GM19239 (cell line): ENCODE data around the gene PRTFDC1.
"Not testable (repeated sequence)": the region's sequence is repeated elsewhere in the genome, so short reads cannot be mapped to it uniquely, and the experiment has no call there.

Source experiments
- DNase-seq: peaks from one replicate; pipeline ENCODE4 v3.0.0; 2011; ENCODE audit warnings: low spot score; ENCODE audit not compliant: insufficient read length
- FAIRE-seq: peaks from 2 replicates; lab custom pipeline; 2011; peaks lifted over from hg19 to GRCh38; lab: Jason Lieb, UNC

Gene PRTFDC1

GRCh38 chr10:24938076-24938475 is 14.3 kb downstream of the PRTFDC1 start:
- DNase-seq (no peak), FAIRE-seq (no peak)

DNA sequence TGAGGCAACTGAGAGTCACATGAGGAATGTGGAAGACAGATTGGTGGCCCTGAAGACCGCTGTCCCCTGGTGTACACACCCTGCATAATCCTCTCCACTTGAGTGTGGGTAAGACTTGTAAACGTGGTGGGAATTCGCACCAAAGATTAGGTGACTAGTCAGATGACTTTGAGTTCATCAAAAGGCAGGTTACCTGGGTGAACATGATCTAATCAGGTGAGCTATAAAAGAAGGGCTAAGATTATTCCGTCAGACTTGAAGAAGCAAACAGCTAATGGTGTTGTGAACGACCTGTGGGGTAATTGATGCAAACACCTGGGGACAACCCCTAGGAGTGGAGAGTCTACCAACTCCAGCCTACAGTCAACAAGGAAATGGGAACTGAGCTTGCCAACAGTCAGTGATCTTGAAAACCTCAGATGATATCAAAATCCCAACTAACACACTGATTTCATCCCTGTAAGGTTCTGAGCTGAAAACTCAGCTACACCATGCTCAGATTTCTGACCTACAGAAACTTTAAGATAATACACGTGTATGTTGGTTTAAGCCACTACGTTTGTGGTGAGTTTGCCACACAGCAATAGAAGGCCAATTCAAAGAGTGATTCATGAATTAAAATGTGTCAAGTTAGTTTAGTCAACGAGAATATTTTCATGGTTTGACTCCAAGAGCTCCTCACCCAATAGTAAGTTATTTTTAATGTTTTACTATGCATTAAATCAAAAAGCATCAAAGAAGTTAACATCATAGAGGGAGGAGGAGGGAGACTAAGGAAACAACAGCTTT is 16.7 kb downstream of the PRTFDC1 start:
- FAIRE-seq (no peak), DNase-seq (no peak)

DNA sequence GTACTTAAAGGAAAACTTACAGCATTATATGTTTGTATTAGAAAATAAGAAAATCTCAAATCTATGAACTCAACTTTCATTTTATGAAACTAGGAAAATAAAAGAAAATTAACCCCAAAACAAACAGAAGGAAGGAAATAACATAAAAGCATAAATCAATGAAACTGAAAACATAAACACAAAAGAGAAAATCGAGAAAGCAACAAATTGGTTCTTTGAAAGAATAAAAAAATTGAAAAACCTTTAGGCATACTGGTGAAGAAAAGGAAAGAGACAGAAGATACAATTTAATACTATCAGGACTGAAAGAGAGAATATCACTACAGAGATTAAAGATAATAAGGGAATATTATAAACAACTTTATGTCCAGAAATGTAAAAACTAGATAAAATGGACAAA is 21.2 kb downstream of the PRTFDC1 start:
- DNase-seq = no peak
- peak; percentile 69 for FAIRE-seq

DNA sequence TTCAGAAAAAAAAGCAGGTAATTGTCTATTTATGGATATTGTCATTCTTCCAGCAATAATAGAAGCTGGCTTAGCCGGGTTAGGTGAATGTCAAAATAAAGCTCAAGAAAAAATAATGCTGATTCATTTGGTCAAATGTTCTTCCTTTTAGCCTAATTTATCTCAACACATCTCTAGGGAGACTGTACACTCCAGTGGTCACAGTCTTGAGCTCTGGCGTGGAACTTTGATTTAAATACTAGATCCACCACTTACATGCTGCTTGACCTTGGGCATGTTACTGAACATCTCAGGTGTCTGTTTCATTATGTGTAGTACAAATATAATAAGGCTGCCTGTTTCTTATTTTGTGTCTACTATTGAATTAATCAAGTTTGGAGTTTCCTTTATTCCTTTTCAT is 22.0 kb downstream of the PRTFDC1 start:
- FAIRE-seq (peak; percentile 75), DNase-seq (no peak)

DNA sequence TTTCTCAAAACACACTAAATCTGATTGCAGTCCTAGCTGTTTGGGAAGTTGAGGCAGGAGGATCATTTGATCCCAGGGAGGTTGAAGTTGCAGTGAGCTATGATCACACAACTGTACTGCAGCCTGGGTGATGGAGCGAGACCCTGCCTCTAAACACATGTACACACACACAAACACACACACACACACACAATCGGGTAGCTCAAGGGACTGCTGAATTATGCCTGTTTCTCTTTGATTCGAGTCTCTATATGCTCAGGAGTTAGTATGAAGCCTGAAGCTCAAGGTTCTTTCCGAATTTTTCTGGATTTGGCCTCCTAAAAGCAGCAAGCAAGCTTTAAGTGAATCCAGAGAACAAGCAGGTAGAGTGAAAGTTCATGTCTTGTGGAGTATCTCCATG is 22.5 kb downstream of the PRTFDC1 start:
- FAIRE-seq = peak; percentile 82

GRCh38 chr10:24929056-24929544 is 23.3 kb downstream of the PRTFDC1 start:
- DNase-seq (no peak), FAIRE-seq (no peak)

More for the DNA sequence above, 22.5 kb downstream of the PRTFDC1 start:
- DNase-seq = no peak

GRCh38 chr10:24928163-24928562 is 24.2 kb downstream of the PRTFDC1 start:
- DNase-seq (no peak), FAIRE-seq (no peak)

DNA sequence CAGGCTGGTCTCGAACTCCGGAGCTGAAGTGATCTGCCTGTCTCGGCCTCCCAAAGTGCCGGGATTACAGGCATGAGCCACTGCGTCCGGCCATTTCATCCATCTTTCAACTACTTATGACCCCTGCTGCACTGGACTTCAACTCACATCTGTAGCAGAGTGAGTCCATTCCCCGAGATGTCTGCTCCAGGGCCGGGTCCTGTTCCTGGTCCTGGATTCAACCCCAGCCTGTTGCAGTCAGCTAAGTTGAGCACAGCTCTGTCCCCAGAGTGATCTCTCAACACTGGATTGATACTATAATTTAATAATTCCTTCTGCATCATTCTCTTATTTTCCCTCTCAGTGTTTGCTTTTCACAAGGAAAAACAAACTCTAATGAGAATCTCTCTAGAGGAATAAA is 25.8 kb downstream of the PRTFDC1 start:
- FAIRE-seq = no peak
- DNase-seq = no peak

DNA sequence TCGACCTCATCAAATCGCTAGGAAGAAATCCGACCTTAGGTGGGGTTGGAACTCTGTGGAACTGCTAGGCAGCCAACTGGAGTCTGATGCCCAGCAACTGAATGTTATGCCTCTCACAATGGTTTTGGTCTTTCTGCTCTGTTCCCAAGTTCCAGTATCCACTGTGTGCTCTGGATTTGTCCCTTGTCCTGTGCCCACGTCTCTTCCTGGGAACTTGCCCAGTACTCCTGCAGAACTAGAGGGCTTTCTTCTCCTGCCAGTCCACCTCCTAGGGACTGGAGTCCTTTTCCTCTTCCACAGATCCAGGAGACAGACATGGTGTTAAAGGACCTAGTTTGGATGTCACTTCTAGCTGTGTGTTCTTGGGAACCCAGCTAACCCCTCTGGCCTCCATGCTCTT is 26.6 kb downstream of the PRTFDC1 start:
- DNase-seq = no peak
- no peak for FAIRE-seq

DNA sequence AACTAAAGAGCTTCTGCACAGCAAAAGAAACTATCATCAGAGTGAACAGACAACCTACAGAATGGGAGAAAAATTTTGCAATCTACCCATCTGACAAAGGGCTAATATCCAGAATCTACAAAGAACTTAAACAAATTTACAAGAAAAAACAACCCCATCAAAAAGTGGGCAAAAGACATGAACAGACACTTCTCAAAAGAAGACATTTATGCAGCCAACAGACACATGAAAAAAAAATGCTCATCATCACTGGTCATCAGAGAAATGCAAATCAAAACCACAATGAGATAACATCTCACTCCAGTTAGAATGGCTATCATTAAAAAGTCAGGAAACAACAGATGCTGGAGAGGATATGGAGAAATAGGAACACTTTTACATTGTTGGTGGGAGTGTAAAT is 27.9 kb downstream of the PRTFDC1 start:
- not testable (repeated sequence) for FAIRE-seq, DNase-seq

- DNase-seq, FAIRE-seq: not testable (repeated sequence)
Observed at GRCh38 chr10:24922222-24922868, 30.1 kb downstream of the PRTFDC1 start.

DNA sequence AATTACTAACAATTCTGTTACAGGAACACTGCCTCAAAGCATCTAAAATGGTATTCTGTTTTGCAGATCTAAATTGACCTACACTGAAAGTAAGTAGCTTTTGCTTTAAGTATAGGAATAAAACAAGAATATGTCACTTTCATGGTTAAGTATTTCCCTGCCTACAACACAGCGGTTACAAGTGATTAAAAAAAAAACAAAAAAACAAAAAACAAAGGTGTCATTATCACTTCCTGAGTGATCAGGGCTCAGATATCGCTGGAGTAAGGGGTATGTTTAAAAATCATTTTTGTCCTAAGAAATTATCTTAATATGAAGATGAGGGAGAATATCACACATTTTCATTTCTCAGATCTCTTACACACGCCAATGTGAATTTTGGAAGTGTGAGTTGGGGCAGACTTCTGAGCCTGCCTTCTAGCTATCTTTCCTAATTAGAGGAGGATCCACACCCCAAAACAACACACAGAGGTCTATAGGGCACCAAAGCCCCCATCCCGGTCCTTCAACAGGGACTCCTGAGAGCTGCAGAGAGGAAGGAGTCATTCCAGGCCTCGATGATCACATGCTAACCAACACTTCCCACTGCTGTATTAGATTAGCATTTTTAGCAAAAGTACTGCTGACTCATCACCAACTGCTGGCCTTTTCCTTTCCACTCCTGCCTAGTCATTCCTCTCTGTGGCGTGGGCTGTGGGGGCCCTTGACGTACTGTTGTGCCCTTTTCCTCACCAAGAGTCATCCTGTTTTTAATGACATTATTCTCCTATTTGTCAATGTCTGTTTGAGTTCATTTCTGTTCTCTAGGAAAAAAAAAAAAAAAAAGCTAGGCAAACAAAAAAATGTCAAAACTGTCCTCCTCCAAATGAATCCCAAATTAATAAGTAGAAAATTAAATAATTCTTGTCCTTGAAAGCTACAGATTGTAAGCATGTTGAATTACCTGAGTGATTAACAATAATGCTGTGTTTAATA is 31.2 kb downstream of the PRTFDC1 start:
- DNase-seq (peak; percentile 8), FAIRE-seq (peak; percentile 31)

- not testable (repeated sequence) for DNase-seq, FAIRE-seq
Observed at GRCh38 chr10:24920192-24920591, 32.2 kb downstream of the PRTFDC1 start.

GRCh38 chr10:24919629-24920028 is 32.8 kb downstream of the PRTFDC1 start:
- DNase-seq, FAIRE-seq: not testable (repeated sequence)

- no peak for DNase-seq
- no peak for FAIRE-seq
Observed at GRCh38 chr10:24917979-24918378, 34.4 kb downstream of the PRTFDC1 start.

DNA sequence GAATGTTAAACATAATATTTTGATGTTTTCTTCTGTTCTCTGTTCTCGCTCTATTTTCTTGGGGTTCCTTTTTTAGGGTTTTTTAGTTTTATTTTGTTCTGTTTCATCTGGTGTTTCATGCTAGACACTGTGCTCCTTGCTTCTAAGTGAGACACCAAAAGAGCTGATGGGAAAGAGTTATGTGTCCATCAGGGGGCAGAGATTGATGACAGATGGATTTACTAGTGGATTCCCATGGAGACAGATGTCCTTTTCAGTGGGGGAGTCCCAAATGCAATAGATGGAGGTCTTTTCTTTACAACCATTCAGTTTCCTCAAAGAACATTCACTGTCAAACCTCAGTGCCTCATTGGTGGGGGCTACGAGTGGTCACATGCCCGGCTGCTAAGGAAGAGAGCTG is 34.9 kb downstream of the PRTFDC1 start:
- no peak for FAIRE-seq
- no peak for DNase-seq

- DNase-seq (no peak), FAIRE-seq (peak; percentile 4)
Observed at GRCh38 chr10:24916365-24916764, 36.0 kb downstream of the PRTFDC1 start.

DNA sequence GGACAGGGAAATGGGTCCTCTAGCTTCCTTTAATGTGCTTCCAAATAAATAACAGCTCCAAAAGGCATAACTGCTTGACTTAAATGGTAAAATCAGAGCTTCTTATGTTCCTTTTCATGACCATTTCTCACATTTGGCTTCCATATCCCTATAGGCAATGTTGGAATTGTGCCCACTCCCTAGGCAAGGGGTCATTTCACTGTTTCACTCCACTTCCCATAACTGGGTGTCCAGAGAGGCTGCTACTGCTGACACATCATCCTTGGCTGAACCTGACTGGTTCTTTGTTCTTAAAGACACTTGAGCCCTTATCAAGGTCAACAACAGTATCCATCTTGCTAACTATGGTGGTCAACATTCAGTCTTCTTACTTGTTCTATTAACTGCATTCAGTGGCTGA is 37.1 kb downstream of the PRTFDC1 start:
- FAIRE-seq (peak; percentile 4), DNase-seq (no peak)

GRCh38 chr10:24914148-24914547 is 38.3 kb downstream of the PRTFDC1 start:
- FAIRE-seq (no peak), DNase-seq (no peak)

DNA sequence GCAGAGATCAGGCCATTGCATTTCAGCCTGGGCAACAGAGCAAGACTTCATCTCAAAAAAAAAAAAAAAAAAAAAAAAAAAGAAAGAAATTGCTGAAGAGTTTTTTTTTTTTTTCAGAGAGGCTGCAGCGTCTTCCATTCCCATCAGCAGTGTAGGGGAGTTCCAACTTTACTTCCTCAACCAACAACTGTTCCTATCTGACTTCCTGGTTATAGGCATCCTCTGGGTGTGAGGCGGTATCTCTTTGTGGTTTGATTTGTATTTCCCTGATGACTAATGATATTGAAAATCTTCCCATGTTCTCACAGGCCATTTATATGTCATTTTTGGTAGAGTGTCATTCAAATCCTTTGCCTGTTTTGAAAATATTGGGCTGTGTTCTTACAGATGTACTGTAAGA is 40.2 kb downstream of the PRTFDC1 start:
- FAIRE-seq (no peak), DNase-seq (no peak)
